IgD-negative memory B cell (primary cell): ENCODE measurements around the gene B4GALNT3. TPM values are rescaled to one million over a fixed set of nuclear protein-coding genes. Genes with fewer than 3 reads are reported as not detected.

Experiments used
- H3K27ac Mint-ChIP-seq, 3 donors: one replicate each; pipeline ENCODE4 v1.8.0; 2020 to 2022; ENCODE audit warnings: mild to moderate bottlenecking in 3 of 3, mixed read lengths in 3 of 3, moderate library complexity in 1 of 3
- H3K27me3 Mint-ChIP-seq: one replicate; pipeline ENCODE4 v1.8.0; 2021; ENCODE audit warnings: mixed read lengths
- H3K36me3 Mint-ChIP-seq: one replicate; pipeline ENCODE4 v1.8.0; 2020; ENCODE audit warnings: mild to moderate bottlenecking, mixed read lengths
- H3K4me1 Mint-ChIP-seq, 3 donors: one replicate each; pipeline ENCODE4 v1.8.0; 2020 to 2022; ENCODE audit warnings: mixed read lengths in 3 of 3, mild to moderate bottlenecking in 1 of 3
- H3K4me3 Mint-ChIP-seq, 4 donors: one replicate each; pipeline ENCODE4 v1.8.0; 2020 to 2022; ENCODE audit warnings: mild to moderate bottlenecking in 4 of 4, mixed read lengths in 4 of 4, moderate library complexity in 3 of 4
- H3K9me3 Mint-ChIP-seq, 3 donors: one replicate each; pipeline ENCODE4 v1.8.0; 2020 to 2021; ENCODE audit warnings: mixed read lengths in 3 of 3, mild to moderate bottlenecking in 1 of 3
- polyA plus RNA-seq: library from polyadenylated mRNA; unstranded; fragments of 300-500 nt; fragmentation: Illumina TruSeq; gene quantifications from one replicate; pipeline ENCODE4 v1.2.3, GENCODE V29; 2021

The B4GALNT3 gene
- polyA plus RNA-seq, 1 donor from 2014 or later, result 0.89 TPM

DNA sequence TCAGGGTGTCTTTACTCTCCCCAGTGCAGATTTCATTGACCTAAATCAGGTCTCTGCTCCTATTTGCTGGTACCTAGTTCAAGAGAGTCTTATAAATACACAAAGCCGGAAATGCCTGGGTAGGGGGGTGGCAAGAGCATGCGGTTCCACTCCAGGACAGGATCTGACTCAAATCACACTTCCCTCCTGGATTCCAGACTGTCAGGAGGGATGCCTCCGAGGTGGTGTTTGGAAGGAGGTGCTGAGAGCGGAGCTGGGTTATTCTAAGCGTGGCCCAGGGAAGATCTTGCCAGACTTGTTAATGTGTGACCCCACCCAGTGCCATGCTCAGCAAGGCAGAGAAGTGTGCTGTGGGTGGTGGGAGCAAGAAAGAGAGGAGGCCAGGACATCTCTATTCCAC lies 49.8 kb downstream of the B4GALNT3 start:
- Mint-ChIP-seq H3K4me1 (peaks cover 4 to 5% (median 4%) of the 10 kb centered on the region in 3 donors), H3K4me3 (no peak overlapping the region), H3K36me3 (peaks cover 2% of the 10 kb centered on the region), H3K27me3 (peaks cover 8% of the 10 kb centered on the region), H3K9me3 (peaks cover 0 to 1% (median 1%) of the 10 kb centered on the region in 3 donors), H3K27ac (no peak overlapping the region)

GRCh38 chr12:510071-510825 lies 50.5 kb downstream of the B4GALNT3 start:
- Mint-ChIP-seq H3K27me3 (peaks cover 6% of the 10 kb centered on the region), H3K4me1 (peaks cover 4 to 5% (median 4%) of the 10 kb centered on the region in 3 donors), H3K27ac (no peak overlapping the region), H3K9me3 (peaks cover 0 to 1% (median 1%) of the 10 kb centered on the region in 3 donors), H3K4me3 (no peak overlapping the region), H3K36me3 (peaks cover 2% of the 10 kb centered on the region)

GRCh38 chr12:512933-513332 lies 53.2 kb downstream of the B4GALNT3 start:
- Mint-ChIP-seq H3K9me3 (peaks cover 0 to 1% (median 1%) of the 10 kb centered on the region in 3 donors), H3K27ac (no peak overlapping the region), H3K36me3 (peaks cover 2% of the 10 kb centered on the region), H3K27me3 (peaks cover 6% of the 10 kb centered on the region), H3K4me3 (no peak overlapping the region), H3K4me1 (peaks cover 4 to 5% (median 4%) of the 10 kb centered on the region in 3 donors)

GRCh38 chr12:513446-513845 lies 53.7 kb downstream of the B4GALNT3 start:
- peaks cover 7% of the 10 kb centered on the region for H3K27me3 Mint-ChIP-seq
- peaks cover 0 to 1% (median 1%) of the 10 kb centered on the region in 3 donors for H3K9me3 Mint-ChIP-seq
- peaks cover 2% of the 10 kb centered on the region for H3K36me3 Mint-ChIP-seq
- no peak overlapping the region for H3K27ac Mint-ChIP-seq
- no peak overlapping the region for H3K4me3 Mint-ChIP-seq
- peaks cover 4 to 5% (median 4%) of the 10 kb centered on the region in 3 donors for H3K4me1 Mint-ChIP-seq

- no peak overlapping the region for H3K27ac Mint-ChIP-seq
- no peak overlapping the region for H3K4me3 Mint-ChIP-seq
Observed at GRCh38 chr12:517538-517937, 57.8 kb downstream of the B4GALNT3 start.

DNA sequence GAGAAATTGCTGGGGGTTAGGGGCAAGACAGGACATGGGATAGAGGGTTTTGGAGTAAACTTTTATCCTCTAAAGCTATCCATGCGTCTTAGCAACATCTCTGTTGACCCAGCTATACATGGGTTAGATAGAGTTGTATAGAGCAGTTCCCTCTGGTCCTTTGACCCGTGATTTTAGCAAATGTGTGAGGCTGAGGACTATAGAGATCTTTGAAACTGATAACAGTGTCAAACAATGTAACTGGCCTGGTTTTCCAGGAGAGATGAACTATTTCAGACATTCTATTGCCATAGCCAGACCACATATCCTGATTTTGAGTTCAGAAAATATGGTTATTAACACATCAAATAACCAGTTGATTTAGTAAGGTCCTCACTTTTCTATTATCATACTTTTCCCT lies 60.4 kb downstream of the B4GALNT3 start:
- H3K27me3 Mint-ChIP-seq, result peaks cover 8% of the 10 kb centered on the region

More at GRCh38 chr12:517538-517937, 57.8 kb downstream of the B4GALNT3 start:
- Mint-ChIP-seq H3K27me3 (peaks cover 9% of the 10 kb centered on the region), H3K36me3 (no peaks in the 10 kb centered on the region), H3K4me1 (peaks cover 0 to 1% (median 0%) of the 10 kb centered on the region in 3 donors), H3K9me3 (peaks cover 0 to 1% (median 1%) of the 10 kb centered on the region in 3 donors)

GRCh38 chr12:522692-523378 lies 63.1 kb downstream of the B4GALNT3 start:
- no peak overlapping the region for H3K4me3 Mint-ChIP-seq
- H3K4me1 Mint-ChIP-seq, result peaks cover 0 to 2% (median 0%) of the 10 kb centered on the region in 3 donors
- H3K27ac Mint-ChIP-seq, result peak overlapping the region in 1 of 3 donors; percentile 43
- H3K36me3 Mint-ChIP-seq, result peaks cover 3% of the 10 kb centered on the region
- peaks cover 9% of the 10 kb centered on the region for H3K27me3 Mint-ChIP-seq
- no peaks in the 10 kb centered on the region for H3K9me3 Mint-ChIP-seq

More for the DNA sequence above, 60.4 kb downstream of the B4GALNT3 start:
- Mint-ChIP-seq H3K9me3 (no peaks in the 10 kb centered on the region), H3K4me3 (no peak overlapping the region), H3K36me3 (no peaks in the 10 kb centered on the region), H3K4me1 (no peaks in the 10 kb centered on the region), H3K27ac (no peak overlapping the region)

DNA sequence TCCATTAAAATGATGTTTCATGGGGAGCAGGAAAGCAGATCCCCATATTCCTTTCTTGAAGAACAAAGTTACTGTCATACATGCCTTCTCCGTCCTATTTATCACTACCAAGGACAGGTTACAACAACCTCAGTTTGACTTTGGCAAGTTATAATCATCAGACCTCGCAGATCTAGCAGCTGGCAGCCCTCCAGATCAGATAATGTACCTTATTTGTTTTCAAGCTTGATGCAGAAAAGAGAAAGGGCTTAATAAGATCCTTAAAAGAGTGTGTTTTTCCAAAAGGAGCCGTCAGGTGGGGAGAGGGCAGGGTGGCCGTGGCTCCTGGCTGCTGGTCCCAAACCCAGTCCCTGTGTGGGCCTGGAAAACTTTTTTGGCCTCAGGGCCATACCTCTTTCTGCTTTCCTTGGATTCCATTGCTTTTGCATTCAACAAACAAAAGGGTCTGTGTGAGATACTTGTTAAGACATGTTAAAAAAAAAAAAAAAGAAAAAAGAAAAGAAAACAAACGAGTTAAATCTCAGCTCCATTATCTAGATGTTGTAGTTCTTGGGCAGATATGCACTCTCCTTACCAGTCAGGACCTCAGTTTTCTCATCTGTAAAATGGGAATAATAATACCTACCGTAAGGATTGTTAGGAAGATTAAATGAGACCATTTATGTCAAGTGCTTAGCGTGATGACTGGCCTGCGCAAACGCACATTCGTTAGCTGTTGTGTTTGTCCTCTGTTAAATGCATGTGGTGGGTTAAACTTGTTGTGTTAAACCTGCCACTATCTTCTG lies 64.6 kb downstream of the B4GALNT3 start:
- no peak overlapping the region for H3K4me3 Mint-ChIP-seq
- H3K27ac Mint-ChIP-seq, result no peak overlapping the region
- H3K4me1 Mint-ChIP-seq, result peaks cover 0 to 2% (median 0%) of the 10 kb centered on the region in 3 donors
- H3K9me3 Mint-ChIP-seq, result no peaks in the 10 kb centered on the region
- H3K36me3 Mint-ChIP-seq, result peaks cover 3% of the 10 kb centered on the region
- peaks cover 6% of the 10 kb centered on the region for H3K27me3 Mint-ChIP-seq

DNA sequence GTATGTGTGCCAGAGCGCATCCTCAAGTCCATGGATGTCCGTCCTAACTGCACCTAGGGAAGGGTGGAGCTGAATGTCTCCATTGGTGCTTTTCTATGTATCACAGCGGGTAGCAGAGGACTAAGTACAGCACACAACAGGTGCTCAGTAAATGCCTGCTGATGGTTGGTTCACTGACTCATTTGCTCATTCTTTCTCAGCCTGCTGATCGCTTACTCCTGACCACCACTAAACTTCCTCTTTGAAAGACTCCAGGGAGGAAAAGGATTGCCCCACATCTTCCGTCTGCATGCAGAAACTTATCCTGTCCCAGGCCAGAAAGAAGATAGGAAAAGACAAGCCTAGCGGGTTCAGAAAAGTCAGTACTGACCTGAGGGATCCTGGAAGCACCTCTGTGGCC lies 66.3 kb downstream of the B4GALNT3 start:
- H3K36me3 Mint-ChIP-seq, result peaks cover 3% of the 10 kb centered on the region
- H3K4me3 Mint-ChIP-seq, result no peak overlapping the region
- H3K27ac Mint-ChIP-seq, result no peak overlapping the region
- H3K4me1 Mint-ChIP-seq, result peaks cover 0 to 2% (median 0%) of the 10 kb centered on the region in 3 donors
- peaks cover 3% of the 10 kb centered on the region for H3K27me3 Mint-ChIP-seq
- peaks cover 0 to 4% (median 0%) of the 10 kb centered on the region in 3 donors for H3K9me3 Mint-ChIP-seq

DNA sequence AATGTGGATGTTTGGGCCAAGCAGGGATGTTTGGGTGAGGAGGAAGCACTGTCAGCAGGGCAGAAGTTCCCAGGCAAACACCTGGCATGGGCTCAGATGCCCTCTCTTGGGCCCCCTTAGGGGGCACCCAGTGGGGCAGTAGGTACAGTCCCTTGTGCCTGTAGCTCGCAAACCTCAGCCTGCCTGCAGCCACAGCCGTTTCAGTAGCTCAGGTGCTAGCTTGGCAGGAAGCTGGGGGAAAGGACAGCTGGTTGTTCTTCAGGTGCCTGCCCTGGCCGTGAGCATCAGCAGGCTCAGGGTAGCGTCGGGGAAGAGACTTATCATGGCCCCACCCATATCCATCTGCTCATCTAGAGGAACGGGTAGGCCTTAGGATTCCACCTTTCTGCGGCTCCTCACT lies 67.5 kb downstream of the B4GALNT3 start:
- no peak overlapping the region for H3K27ac Mint-ChIP-seq

DNA sequence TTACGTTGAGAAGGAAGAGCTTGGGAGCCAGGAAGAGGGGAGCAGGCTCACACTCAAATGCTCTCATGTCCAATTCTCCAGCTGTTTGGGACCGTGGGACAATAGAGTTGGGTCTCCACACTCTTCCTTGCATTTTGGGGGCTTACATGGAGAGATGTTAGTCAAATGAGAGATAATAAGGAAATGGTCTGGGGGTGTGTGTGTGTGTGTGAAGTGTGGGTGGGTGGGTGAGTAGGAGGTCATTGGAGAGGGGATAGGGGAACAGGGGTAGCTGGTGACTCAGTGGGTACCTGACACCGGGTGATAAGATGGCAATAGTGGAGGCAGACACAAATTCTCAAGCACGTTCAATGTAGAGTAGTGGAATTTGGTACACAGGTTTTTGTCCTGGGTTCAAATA lies 68.0 kb downstream of the B4GALNT3 start:
- Mint-ChIP-seq H3K9me3 (peaks cover 0 to 9% (median 4%) of the 10 kb centered on the region in 3 donors), H3K27ac (no peak overlapping the region), H3K4me1 (peaks cover 0 to 2% (median 0%) of the 10 kb centered on the region in 3 donors), H3K4me3 (no peak overlapping the region), H3K27me3 (peaks cover 2% of the 10 kb centered on the region), H3K36me3 (peaks cover 3% of the 10 kb centered on the region)

More for the DNA sequence above, 67.5 kb downstream of the B4GALNT3 start:
- peaks cover 0 to 4% (median 4%) of the 10 kb centered on the region in 3 donors for H3K9me3 Mint-ChIP-seq
- no peak overlapping the region for H3K4me3 Mint-ChIP-seq
- peaks cover 3% of the 10 kb centered on the region for H3K27me3 Mint-ChIP-seq
- peaks cover 0 to 2% (median 0%) of the 10 kb centered on the region in 3 donors for H3K4me1 Mint-ChIP-seq
- H3K36me3 Mint-ChIP-seq, result peaks cover 3% of the 10 kb centered on the region

GRCh38 chr12:530308-530707 lies 70.6 kb downstream of the B4GALNT3 start:
- H3K9me3 Mint-ChIP-seq, result peaks cover 0 to 10% (median 6%) of the 10 kb centered on the region in 3 donors
- H3K4me1 Mint-ChIP-seq, result peaks cover 0 to 1% (median 0%) of the 10 kb centered on the region in 3 donors
- H3K27ac Mint-ChIP-seq, result no peak overlapping the region
- peaks cover 2% of the 10 kb centered on the region for H3K27me3 Mint-ChIP-seq
- no peak overlapping the region for H3K4me3 Mint-ChIP-seq
- peaks cover 3% of the 10 kb centered on the region for H3K36me3 Mint-ChIP-seq

DNA sequence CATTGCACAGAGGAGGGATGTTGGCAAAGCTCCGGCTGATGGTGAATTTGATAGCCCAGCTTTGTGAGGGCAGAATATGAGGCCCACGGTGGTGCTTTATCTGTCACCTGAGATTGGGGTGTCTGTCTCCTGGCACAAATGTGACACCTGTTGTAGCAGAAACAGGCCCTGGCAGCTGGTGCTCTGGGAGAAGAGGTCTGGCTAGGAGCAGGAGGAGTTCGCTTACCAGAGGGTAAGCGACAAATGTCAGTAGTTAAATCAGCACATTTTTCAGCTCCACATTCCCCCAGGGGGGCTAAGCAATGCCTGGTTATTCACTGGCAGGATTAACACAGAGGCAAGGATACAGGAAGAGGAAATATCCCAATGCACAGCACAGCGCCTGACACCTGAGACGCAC lies 71.1 kb downstream of the B4GALNT3 start:
- peaks cover 0 to 3% (median 0%) of the 10 kb centered on the region in 3 donors for H3K4me1 Mint-ChIP-seq
- H3K36me3 Mint-ChIP-seq, result peaks cover 4% of the 10 kb centered on the region
- H3K9me3 Mint-ChIP-seq, result peaks cover 0 to 10% (median 6%) of the 10 kb centered on the region in 3 donors
- no peak overlapping the region for H3K4me3 Mint-ChIP-seq
- peaks cover 5% of the 10 kb centered on the region for H3K27me3 Mint-ChIP-seq
- no peak overlapping the region for H3K27ac Mint-ChIP-seq

DNA sequence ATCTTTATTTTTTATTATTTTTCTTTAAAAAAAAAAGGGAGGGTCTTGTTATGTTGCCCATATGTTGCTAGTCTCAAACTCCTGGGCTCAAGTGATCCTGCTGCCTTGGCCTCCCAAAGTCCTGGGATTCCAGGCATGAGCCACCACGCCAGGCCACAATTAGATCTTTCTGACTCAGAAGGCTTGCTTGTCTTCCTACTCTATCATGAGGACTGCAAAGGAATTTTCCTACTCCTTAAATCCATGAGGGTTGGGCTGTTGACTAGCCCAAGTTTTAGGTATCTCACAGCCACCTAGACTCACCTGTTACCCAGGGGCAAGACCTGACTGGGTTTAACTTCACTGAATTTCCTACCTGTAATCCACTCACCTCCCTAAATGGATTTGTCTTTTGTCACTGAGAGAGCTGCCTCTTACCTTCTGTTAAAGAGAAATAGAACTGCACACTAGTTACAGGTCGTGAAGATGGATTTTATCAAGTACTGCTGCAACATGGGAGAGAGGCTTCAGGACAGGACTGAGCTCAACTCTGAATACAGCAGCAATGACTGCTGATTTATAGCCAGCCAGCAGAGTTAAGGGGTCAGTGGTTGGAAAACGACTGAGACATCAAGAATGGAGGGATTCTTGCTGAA lies 72.3 kb downstream of the B4GALNT3 start:
- H3K27ac Mint-ChIP-seq, result no peak overlapping the region
- H3K4me3 Mint-ChIP-seq, result peak overlapping the region in 1 of 4 donors; percentile 2

More for the DNA sequence above, 72.3 kb downstream of the B4GALNT3 start:
- H3K4me1 Mint-ChIP-seq, result peaks cover 0 to 3% (median 0%) of the 10 kb centered on the region in 3 donors
- H3K27me3 Mint-ChIP-seq, result peaks cover 3% of the 10 kb centered on the region
- H3K36me3 Mint-ChIP-seq, result peaks cover 4% of the 10 kb centered on the region
- peaks cover 0 to 10% (median 6%) of the 10 kb centered on the region in 3 donors for H3K9me3 Mint-ChIP-seq
